SK-N-MC (cell line): ENCODE data around the gene SERINC4.

ENCODE experiments used
- EZH2 ChIP-seq: fragments of 200-600 bp; sonication (generic); IDR thresholded peaks from one replicate; pipeline ENCODE4 v1.6.1; 2017; ENCODE audit warnings: antibody characterized with exemption
- FOXP2 ChIP-seq: optimal IDR thresholded peaks from 2 replicates; pipeline ENCODE3; 2011; ENCODE audit warnings: mild to moderate bottlenecking, moderate library complexity; ENCODE audit not compliant: insufficient read depth; ENCODE audit errors: extremely low read length, control extremely low read depth
- POLR2AphosphoS5 ChIP-seq: IDR thresholded peaks from 2 replicates; pipeline ENCODE4 v1.6.1; 2012; ENCODE audit warnings: mild to moderate bottlenecking, low read depth, low read length, borderline replicate concordance

DNA sequence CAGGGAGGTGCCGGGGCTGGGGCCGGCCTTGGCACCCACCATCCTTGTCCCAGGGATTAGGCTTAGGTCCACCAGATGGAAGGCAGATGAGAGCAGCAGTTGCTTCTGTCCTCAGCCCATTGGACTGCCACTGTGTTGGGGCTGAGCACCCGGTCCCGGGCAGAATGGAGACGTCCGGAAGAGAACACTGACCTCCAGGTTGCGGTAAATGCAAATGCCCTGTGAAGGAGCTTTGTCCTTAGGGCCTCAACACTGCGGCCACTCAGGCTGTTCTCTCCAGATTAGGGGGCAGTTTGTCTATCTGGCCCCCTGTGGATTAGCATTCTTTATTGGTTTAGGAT lies at the start of gene SERINC4:
- TF ChIP-seq EZH2 (no peak), POLR2AphosphoS5 (no peak), FOXP2 (no peak)
